Measurements from ENCODE around the gene HGFAC.

The HGFAC gene

GRCh38 chr4:3429651-3430050 lies 12.1 kb upstream of the HGFAC start:
- peaks cover 11% of the 10 kb centered on the region for H3K4me1 Mint-ChIP-seq
- no peak for ATAC-seq
- H3K4me3 Mint-ChIP-seq = no peak overlapping the region
- H3K27ac Mint-ChIP-seq = no peak overlapping the region
- H3K9me3 Mint-ChIP-seq = no peaks in the 10 kb centered on the region
- H3K36me3 Mint-ChIP-seq = no peaks in the 10 kb centered on the region
- H3K27me3 Mint-ChIP-seq = no peaks in the 10 kb centered on the region

- H3K9me3 Mint-ChIP-seq = no peaks in the 10 kb centered on the region
- no peaks in the 10 kb centered on the region for H3K36me3 Mint-ChIP-seq
- no peak overlapping the region for H3K27ac Mint-ChIP-seq
- ATAC-seq = no peak
- peaks cover 6% of the 10 kb centered on the region for H3K4me1 Mint-ChIP-seq
- no peak overlapping the region for H3K4me3 Mint-ChIP-seq
- peaks cover 1% of the 10 kb centered on the region for H3K27me3 Mint-ChIP-seq
These were observed 11.2 kb upstream of the HGFAC start for GRCh38 chr4:3430524-3430923.

DNA sequence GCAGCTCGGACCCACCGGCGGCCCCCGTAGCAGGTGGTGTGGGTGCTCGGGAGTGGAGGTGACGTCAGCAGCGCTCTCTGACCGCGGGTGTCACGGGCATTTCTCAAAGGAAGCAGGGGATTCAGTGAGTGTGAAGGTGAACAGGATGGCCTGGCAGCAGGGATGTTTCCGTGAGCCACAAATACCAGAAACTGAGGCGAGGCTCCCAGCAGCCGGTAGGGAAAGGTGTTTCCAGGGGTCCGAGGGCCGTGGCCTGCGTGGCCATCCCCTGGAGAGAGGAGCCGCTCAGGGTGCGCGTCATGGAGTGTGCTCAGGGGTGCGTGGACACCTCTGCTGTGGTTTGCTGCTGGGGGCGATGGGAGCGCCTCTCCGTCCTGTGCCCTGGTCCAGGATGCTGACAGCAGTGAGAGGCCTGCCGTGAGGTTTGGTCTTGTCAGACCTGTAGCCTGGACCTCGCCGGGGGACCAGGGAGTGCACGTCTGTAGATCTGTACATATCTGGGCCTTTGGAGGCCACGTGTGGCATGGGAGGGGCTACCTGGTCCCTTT lies 10.2 kb upstream of the HGFAC start:
- no peak for ATAC-seq

GRCh38 chr4:3432381-3432790 lies 9.4 kb upstream of the HGFAC start:
- Mint-ChIP-seq H3K27ac (no peak overlapping the region), H3K4me1 (no peaks in the 10 kb centered on the region), H3K9me3 (no peaks in the 10 kb centered on the region), H3K27me3 (peaks cover 9% of the 10 kb centered on the region), H3K4me3 (no peak overlapping the region), H3K36me3 (no peaks in the 10 kb centered on the region)
- no peak for ATAC-seq

More for the DNA sequence above, 10.2 kb upstream of the HGFAC start:
- Mint-ChIP-seq H3K36me3 (no peaks in the 10 kb centered on the region), H3K4me3 (no peak overlapping the region), H3K4me1 (peaks cover 2% of the 10 kb centered on the region), H3K9me3 (no peaks in the 10 kb centered on the region), H3K27ac (no peak overlapping the region), H3K27me3 (peaks cover 9% of the 10 kb centered on the region)

- Mint-ChIP-seq H3K27ac (peak overlapping the region; percentile 53), H3K9me3 (no peaks in the 10 kb centered on the region), H3K4me3 (no peak overlapping the region), H3K27me3 (peaks cover 9% of the 10 kb centered on the region), H3K36me3 (no peaks in the 10 kb centered on the region), H3K4me1 (no peaks in the 10 kb centered on the region)
- peak; percentile 3 for ATAC-seq
These were observed 8.5 kb upstream of the HGFAC start for GRCh38 chr4:3433138-3433869.

GRCh38 chr4:3434881-3435685 lies 6.7 kb upstream of the HGFAC start:
- Mint-ChIP-seq H3K4me3 (no peak overlapping the region), H3K36me3 (no peaks in the 10 kb centered on the region), H3K27me3 (peaks cover 9% of the 10 kb centered on the region), H3K4me1 (no peaks in the 10 kb centered on the region), H3K27ac (no peak overlapping the region), H3K9me3 (no peaks in the 10 kb centered on the region)
- ATAC-seq = no peak

- no peaks in the 10 kb centered on the region for H3K36me3 Mint-ChIP-seq
- no peaks in the 10 kb centered on the region for H3K9me3 Mint-ChIP-seq
- peaks cover 9% of the 10 kb centered on the region for H3K27me3 Mint-ChIP-seq
- no peak overlapping the region for H3K27ac Mint-ChIP-seq
- H3K4me3 Mint-ChIP-seq = no peak overlapping the region
- ATAC-seq = no peak
- H3K4me1 Mint-ChIP-seq = no peaks in the 10 kb centered on the region
These were observed 6.1 kb upstream of the HGFAC start for GRCh38 chr4:3435686-3435956.

- H3K27me3 Mint-ChIP-seq = peaks cover 9% of the 10 kb centered on the region
- H3K36me3 Mint-ChIP-seq = no peaks in the 10 kb centered on the region
- no peaks in the 10 kb centered on the region for H3K4me1 Mint-ChIP-seq
- no peak overlapping the region for H3K4me3 Mint-ChIP-seq
- H3K27ac Mint-ChIP-seq = no peak overlapping the region
- ATAC-seq = no peak
- no peaks in the 10 kb centered on the region for H3K9me3 Mint-ChIP-seq
These were observed 5.5 kb upstream of the HGFAC start for GRCh38 chr4:3436048-3436797.

DNA sequence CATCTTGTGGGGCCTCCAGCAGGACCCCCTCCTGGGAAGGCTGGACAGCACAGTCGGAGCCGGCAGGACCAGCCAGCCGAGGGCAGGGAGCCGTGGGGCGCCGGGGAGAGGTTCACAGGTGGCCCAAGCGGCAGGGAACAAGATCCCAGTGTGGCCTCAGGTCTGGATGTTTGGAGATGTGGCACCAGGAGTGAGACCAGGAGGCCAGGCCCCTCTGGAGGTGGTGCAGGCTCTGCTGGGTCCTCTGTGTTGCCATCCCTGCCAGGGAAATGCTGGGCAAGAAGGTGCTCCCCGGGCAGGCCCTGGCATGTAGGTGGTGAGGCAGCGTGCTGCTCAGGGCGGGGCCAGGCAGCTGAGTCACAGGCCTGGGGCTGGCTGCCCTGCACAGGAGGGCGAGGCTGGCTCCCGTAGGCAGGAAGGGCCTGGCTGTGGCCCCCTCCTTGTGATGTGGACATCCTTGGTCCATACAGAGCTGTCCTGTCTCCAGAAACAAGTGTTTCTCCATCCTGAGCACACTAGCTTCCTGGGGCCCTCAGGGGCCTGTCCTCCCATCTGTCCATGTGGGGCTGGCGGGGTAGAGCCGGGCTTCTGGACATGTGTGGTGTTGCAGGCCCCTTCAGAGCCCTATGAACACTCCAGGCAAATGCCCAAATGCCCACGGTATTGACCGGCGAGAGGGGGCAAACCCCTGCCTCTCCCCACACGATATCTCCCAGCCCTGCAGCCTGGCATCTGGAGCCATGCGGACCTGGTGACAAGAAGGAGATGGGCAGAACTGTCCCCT lies 4.8 kb upstream of the HGFAC start:
- H3K27me3 Mint-ChIP-seq = peaks cover 9% of the 10 kb centered on the region
- H3K27ac Mint-ChIP-seq = no peak overlapping the region
- H3K4me3 Mint-ChIP-seq = no peak overlapping the region
- H3K4me1 Mint-ChIP-seq = no peaks in the 10 kb centered on the region
- no peaks in the 10 kb centered on the region for H3K9me3 Mint-ChIP-seq
- ATAC-seq = no peak
- no peaks in the 10 kb centered on the region for H3K36me3 Mint-ChIP-seq

DNA sequence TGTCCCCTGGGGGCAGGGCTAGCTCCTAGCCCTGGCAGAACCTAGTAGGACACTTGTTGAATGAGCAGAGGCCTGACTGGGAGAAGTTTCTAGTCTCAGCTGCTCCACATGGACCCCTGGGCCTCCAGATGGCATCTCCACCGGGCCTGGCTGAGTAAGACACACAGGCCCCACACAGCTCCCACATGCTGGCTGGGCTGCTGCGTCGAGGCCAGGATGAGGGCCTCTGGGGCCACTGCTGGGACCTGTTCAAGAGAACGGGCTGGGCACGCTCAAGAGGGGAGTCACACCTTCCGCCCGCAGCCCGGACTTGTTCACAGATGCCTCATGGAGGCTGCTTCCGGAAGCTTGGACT lies 4.2 kb upstream of the HGFAC start:
- Mint-ChIP-seq H3K4me1 (no peaks in the 10 kb centered on the region), H3K36me3 (no peaks in the 10 kb centered on the region), H3K9me3 (no peaks in the 10 kb centered on the region), H3K4me3 (no peak overlapping the region), H3K27ac (no peak overlapping the region), H3K27me3 (peaks cover 9% of the 10 kb centered on the region)
- ATAC-seq = no peak

- Mint-ChIP-seq H3K36me3 (no peaks in the 10 kb centered on the region), H3K4me3 (no peak overlapping the region), H3K9me3 (no peaks in the 10 kb centered on the region), H3K27me3 (peaks cover 9% of the 10 kb centered on the region), H3K27ac (no peak overlapping the region), H3K4me1 (no peaks in the 10 kb centered on the region)
- no peak for ATAC-seq
These were observed 3.5 kb upstream of the HGFAC start for GRCh38 chr4:3437998-3438846.

DNA sequence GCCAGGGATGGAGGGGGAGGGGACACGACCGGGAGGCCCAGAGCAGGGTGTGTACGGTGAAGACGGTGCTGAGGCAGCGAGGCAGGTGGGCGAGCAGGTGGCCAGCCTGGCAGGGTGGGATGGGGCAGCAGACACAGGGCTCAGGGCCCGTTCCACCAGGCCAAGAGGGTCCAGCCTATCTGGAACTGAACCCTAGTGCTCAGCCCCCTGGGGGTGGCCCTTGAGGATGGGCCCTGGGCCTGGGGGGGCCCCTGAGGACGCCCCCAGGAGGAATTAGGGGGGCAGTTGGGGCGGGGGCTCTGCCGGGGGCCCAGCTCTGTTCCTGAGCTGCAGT lies 3.0 kb upstream of the HGFAC start:
- Mint-ChIP-seq H3K9me3 (no peaks in the 10 kb centered on the region), H3K4me3 (no peak overlapping the region), H3K27me3 (peaks cover 9% of the 10 kb centered on the region), H3K4me1 (no peaks in the 10 kb centered on the region), H3K27ac (no peak overlapping the region), H3K36me3 (no peaks in the 10 kb centered on the region)
- ATAC-seq = peak; percentile 1

GRCh38 chr4:3439391-3439790 lies 2.4 kb upstream of the HGFAC start:
- Mint-ChIP-seq H3K27me3 (peaks cover 9% of the 10 kb centered on the region), H3K9me3 (no peaks in the 10 kb centered on the region), H3K36me3 (no peaks in the 10 kb centered on the region), H3K4me3 (no peak overlapping the region), H3K4me1 (no peaks in the 10 kb centered on the region), H3K27ac (no peak overlapping the region)
- ATAC-seq = no peak

DNA sequence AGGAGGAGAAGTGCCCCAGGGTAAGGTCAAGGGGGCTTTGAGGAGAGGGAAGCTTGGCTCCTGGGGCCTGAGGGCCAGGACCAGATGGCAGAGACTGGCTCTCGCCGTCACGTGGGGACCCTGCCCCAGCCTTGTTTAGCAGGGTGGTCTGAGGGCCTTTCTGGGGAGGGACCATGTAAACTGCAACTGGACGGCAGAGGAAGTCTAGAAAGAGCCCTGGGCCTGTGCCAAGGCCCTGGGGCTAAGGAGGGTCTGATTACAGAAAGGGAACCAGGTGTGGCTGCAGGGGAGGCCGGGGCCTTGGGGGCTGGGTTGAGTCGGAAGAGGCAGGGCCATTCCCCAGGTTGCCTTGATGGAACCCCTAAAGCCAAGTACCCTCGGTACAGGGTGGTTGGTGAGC lies 1.8 kb upstream of the HGFAC start:
- no peak for ATAC-seq
- no peak overlapping the region for H3K27ac Mint-ChIP-seq
- H3K36me3 Mint-ChIP-seq = no peaks in the 10 kb centered on the region
- H3K27me3 Mint-ChIP-seq = peaks cover 12% of the 10 kb centered on the region
- no peaks in the 10 kb centered on the region for H3K9me3 Mint-ChIP-seq
- H3K4me3 Mint-ChIP-seq = no peak overlapping the region
- no peaks in the 10 kb centered on the region for H3K4me1 Mint-ChIP-seq
